Pancreas (tissue), 10 donors: ENCODE data around the gene OR10P1. TPM values are rescaled to one million over a fixed set of nuclear protein-coding genes. Genes with fewer than 3 reads are reported as not detected.
A peak's percentile ranks its signal among the peaks of the same experiment; 100 is the strongest.

ENCODE experiments used
- ATAC-seq, 4 donors: fragments of 200-7000 bp; cut with Tn5 transposase; one replicate each; pipeline versions ENCODE4 v1.8.0 to v1.9.1; 2020; ENCODE audit warnings: mild to moderate bottlenecking in 4 of 4, moderate library complexity in 4 of 4
- DNase-seq, 6 donors: peaks; one replicate each; pipeline ENCODE4 v3.0.0-alpha.2; 2020
- FAIRE-seq: peaks from 2 replicates; lab custom pipeline; 2012; peaks lifted over from hg19 to GRCh38; lab: Jason Lieb, UNC
- H3K27ac ChIP-seq, 4 donors: fragments of 200-600 bp; sonication (generic); 1 replicate in 3 of 4; 2 replicates in 1 of 4; pipeline versions ENCODE4 v1.5.0 to v1.8.0; 2020
- H3K27me3 ChIP-seq, 4 donors: fragments of 200-600 bp; one replicate each; pipeline ENCODE4 v1.8.0; 2021
- H3K36me3 ChIP-seq, 3 donors: fragments of 200-600 bp; sonication (generic) in 1 of 3; one replicate each; pipeline versions ENCODE4 v1.5.0 to v1.8.0; 2020 to 2021
- H3K4me1 ChIP-seq, 3 donors: fragments of 200-600 bp; one replicate each; pipeline ENCODE4 v1.8.0; 2021
- H3K4me3 ChIP-seq, 4 donors: fragments of 200-600 bp; sonication (generic) in 2 of 4; one replicate each; pipeline versions ENCODE4 v1.5.0 to v1.8.0; 2020 to 2021
- H3K9me3 ChIP-seq, 4 donors: fragments of 200-600 bp; one replicate each; pipeline ENCODE4 v1.8.0; 2021
- WGBS, 2 donors: extraction: QIAGEN DNeasy Blood & Tissue Kit; methylation state at CpG; one replicate each; pipeline ENCODE4 v1.1.7; 2013; 5-methylcytosine and 5-hydroxymethylcytosine counted together
- intact Hi-C, 3 donors: fragments of 100-400 bp; cut with DNase I; formaldehyde crosslinking; loops; one replicate each; pipeline versions ENCODE4 v1.11.1 to v1.14.2; 2022
- polyA plus RNA-seq, 2 donors: library from polyadenylated mRNA; stranded (reverse); fragments of 200-250 nt; gene quantifications; one replicate each; pipeline ENCODE4 v1.2.3, GENCODE V29; 2013
- total RNA-seq, 6 donors: library from RNA; stranded (reverse); fragmentation: NEBNext Ultra II Directional in 4 of 6; extraction: Animal tissue kit (Norgen Biotek cat#: 25700) in 4 of 6; gene quantifications; one replicate each; pipeline versions ENCODE4 v1.2.1 to v1.2.4, GENCODE V29; 2021 to 2023
- TF ChIP-seq, protein P1 (sequence below), 4 donors: fragments of 200-600 bp; sonication (generic) in 3 of 4; IDR thresholded peaks; one replicate each; pipeline versions ENCODE4 v1.5.0 to v1.8.0; 2021; ENCODE audit warnings: antibody characterized with exemption in 4 of 4
- donor health status: healthy with polysubstance abuse.
- donor health status: DM: no; HTN: no; CAD: no; lungs with moderate emphysema.
- donor health status: DM: no; HTN: no; CAD: no.
- donor health status: control.
- donor health status: control.
- donor health status: Bipolar disorder and iron deficiency.
- donor health status: DM: yes; HTN: yes; CAD: no.
- donor health status: DM: no; HTN: no; CAD: no.
- donor health status: DM: no; HTN: no; CAD: no.
- donor health status: DM: yes; HTN: yes; CAD: no.

OR10P1 gene
- total and polyA plus RNA-seq, 8 donors, result not detected

DNA sequence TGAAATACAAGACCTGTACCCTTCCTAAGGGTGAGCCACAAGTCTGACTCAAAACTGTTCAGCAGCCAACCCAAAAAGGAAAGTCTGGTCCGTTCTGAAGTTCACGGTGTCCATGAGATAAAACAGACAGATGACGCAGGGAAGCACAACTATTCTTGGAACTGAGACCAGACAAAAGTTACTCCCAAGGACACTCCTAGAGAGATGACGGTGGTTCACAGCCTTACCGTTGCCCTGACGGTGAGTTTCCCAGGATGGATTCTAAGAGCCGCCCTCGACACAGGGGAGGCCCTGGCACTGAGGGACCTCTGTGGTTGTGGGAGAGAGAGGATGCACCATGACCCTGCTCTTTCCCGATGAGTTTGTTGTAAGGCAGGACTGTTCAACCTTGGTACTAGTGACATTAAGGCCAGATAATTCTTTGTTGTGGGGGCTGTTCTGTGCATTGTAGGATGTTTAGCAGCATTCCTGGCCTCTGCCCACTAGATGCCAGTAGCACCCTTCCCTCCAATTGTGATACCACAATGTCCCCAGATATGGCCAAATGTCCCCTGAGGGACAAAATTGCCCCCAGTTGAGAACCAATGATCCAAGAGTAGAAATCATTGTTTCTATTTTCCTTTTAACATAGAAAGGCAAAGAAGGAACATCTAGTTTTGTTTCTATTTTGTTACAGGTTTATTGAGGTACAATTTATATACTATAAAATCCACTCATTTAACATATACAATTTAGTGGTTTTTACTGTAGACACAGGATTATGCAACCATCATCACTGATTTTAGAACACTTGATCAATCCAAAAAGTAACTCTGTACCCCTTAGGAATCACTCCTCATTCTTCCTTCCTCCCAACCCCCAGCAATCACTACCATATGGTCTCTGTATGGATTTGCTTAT, 23.0 kb downstream of the OR10P1 start:
- no peak overlapping the region for H3K4me3 ChIP-seq
- WGBS, 2 donors, result 47 to 54% methylated on average over 9 of the region's 9 CpGs
- no peaks in the 10 kb centered on the region for H3K36me3 ChIP-seq
- H3K4me1 ChIP-seq, result no peaks in the 10 kb centered on the region
- H3K27me3 ChIP-seq, result no peaks in the 10 kb centered on the region
- H3K9me3 ChIP-seq, result no peaks in the 10 kb centered on the region
- no peak for DNase-seq
- FAIRE-seq, result no peak
- TF ChIP-seq, protein P1, sequence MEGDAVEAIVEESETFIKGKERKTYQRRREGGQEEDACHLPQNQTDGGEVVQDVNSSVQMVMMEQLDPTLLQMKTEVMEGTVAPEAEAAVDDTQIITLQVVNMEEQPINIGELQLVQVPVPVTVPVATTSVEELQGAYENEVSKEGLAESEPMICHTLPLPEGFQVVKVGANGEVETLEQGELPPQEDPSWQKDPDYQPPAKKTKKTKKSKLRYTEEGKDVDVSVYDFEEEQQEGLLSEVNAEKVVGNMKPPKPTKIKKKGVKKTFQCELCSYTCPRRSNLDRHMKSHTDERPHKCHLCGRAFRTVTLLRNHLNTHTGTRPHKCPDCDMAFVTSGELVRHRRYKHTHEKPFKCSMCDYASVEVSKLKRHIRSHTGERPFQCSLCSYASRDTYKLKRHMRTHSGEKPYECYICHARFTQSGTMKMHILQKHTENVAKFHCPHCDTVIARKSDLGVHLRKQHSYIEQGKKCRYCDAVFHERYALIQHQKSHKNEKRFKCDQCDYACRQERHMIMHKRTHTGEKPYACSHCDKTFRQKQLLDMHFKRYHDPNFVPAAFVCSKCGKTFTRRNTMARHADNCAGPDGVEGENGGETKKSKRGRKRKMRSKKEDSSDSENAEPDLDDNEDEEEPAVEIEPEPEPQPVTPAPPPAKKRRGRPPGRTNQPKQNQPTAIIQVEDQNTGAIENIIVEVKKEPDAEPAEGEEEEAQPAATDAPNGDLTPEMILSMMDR (IDR thresholded peaks at IDR 0.05), result no peak
- peak in 3 of 4 donors; percentile 54 to 68 (median 61) for ATAC-seq
- no peak overlapping the region for H3K27ac ChIP-seq
- intact Hi-C loops, result no loop called here

DNA sequence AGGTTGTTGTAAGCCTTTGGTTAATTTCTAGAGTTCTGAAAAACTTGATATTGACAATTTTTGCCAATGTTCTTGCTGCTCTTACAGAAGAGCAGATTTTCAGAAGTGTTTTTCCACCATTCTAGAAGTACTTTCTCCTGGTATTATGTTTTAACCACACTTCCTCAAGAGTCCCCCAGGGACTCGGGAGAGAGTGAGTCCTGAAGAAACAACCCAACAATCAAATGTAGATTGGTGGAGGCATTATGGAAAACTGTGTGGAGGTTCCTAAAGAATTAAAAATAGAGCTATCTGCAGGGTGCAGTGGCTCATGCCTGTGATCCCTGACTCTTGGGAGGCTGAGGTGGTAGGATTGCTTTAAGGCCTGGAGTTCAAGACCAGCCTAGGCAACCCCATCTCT, 26.7 kb downstream of the OR10P1 start:
- WGBS, 2 donors, result 42 to 75% methylated on average over 1 of the region's 1 CpG
- FAIRE-seq (no peak), ATAC-seq (no peak), DNase-seq (no peak)
- TF ChIP-seq, protein P1 (IDR thresholded peaks at IDR 0.05), result no peak
- no peaks in the 10 kb centered on the region for H3K36me3 ChIP-seq
- no peak overlapping the region for H3K4me3 ChIP-seq
- no peak overlapping the region for H3K27ac ChIP-seq
- no peaks in the 10 kb centered on the region for H3K9me3 ChIP-seq
- no peaks in the 10 kb centered on the region for H3K4me1 ChIP-seq
- intact Hi-C loops, result no loop called here
- no peaks in the 10 kb centered on the region for H3K27me3 ChIP-seq

DNA sequence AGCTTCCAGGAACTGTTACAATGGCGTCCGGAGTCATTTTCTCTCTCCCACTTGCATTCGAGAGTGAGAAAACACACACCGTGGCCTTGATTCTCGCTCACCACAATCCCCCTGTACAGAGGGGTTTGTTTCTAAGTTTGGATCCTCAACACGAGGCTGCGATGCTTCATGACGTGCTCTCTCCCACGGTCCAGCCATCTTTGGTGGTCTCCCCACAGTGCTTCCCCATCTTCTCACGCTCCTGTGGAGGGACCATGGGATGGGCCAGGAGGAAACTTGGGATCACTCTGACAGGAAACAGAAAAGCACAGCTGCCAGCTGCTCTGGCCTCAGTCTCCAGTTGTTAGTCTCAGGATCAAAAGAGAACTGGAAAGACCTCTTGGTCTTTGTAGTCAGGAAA, 28.1 kb downstream of the OR10P1 start:
- no peaks in the 10 kb centered on the region for H3K9me3 ChIP-seq
- H3K4me3 ChIP-seq, result no peak overlapping the region
- WGBS, 2 donors, result 77 to 83% methylated on average over 10 of the region's 10 CpGs
- DNase-seq (no peak), ATAC-seq (no peak), FAIRE-seq (no peak)
- TF ChIP-seq, protein P1 (IDR thresholded peaks at IDR 0.05), result no peak
- H3K36me3 ChIP-seq, result no peaks in the 10 kb centered on the region
- H3K27ac ChIP-seq, result no peak overlapping the region
- no peaks in the 10 kb centered on the region for H3K4me1 ChIP-seq
- intact Hi-C loops, result no loop called here
- no peaks in the 10 kb centered on the region for H3K27me3 ChIP-seq

DNA sequence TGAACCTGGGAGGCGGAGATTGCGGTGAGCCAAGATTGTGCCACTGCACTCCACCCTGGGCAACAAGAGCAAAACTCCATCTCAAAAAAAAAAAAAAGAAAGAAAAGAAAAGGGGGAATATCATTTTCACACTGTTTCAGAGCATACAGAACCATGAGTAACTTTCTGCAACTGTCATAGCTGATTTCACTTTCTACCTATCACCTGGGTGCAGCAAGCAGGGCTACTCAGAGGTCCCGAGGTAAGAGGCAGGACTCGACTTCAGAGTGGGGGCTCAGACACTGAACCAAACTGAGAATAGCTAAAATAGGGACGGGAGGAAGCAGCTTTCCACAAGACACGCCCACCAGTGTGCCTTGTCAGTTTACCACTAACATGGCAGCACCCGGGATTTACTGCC, 29.8 kb downstream of the OR10P1 start:
- TF ChIP-seq, protein P1 (IDR thresholded peaks at IDR 0.05), result no peak
- DNase-seq (no peak), FAIRE-seq (no peak), ATAC-seq (no peak)
- Histone ChIP-seq H3K36me3 (no peaks in the 10 kb centered on the region), H3K27me3 (no peaks in the 10 kb centered on the region), H3K4me3 (no peak overlapping the region), H3K27ac (no peak overlapping the region), H3K4me1 (no peaks in the 10 kb centered on the region), H3K9me3 (no peaks in the 10 kb centered on the region)
- intact Hi-C loops, result no loop called here
- WGBS, 2 donors, result 64 to 67% methylated on average over 7 of the region's 7 CpGs

DNA sequence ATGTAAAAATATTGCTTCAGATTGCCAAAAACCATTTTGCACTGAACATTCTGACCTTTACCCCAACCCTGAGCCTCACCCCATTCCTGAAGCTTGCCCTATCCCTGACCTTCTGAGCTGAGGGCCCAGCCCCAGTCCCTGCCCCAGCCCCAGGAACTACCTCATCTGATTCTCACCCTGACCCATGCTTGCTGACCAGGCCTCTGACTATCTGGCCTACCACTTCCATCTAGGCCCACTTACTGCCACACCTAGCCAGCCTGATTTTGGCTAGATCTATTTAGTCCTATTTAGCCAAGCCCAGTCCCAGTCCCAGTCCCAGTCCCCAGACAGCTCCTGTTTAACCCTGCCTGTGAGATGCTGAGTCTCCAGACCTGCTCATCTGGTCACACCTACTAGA, 33.6 kb downstream of the OR10P1 start:
- ATAC-seq (no peak), FAIRE-seq (no peak), DNase-seq (no peak)
- Histone ChIP-seq H3K4me1 (no peaks in the 10 kb centered on the region), H3K4me3 (no peak overlapping the region), H3K9me3 (no peaks in the 10 kb centered on the region), H3K27me3 (no peaks in the 10 kb centered on the region), H3K36me3 (no peaks in the 10 kb centered on the region), H3K27ac (no peak overlapping the region)
- intact Hi-C loops, result no loop called here
- TF ChIP-seq, protein P1 (IDR thresholded peaks at IDR 0.05), result no peak
